NT2/D1 (cell line): ENCODE results near the gene ORM1.

Source experiments
- DNase-seq: peaks from one replicate; pipeline ENCODE4 v3.0.0-alpha.2; 2011; ENCODE audit warnings: low read depth, low spot score
- H3K27me3 ChIP-seq: 2 replicates; pipeline ENCODE4 v1.6.0; 2011; ENCODE audit warnings: mild to moderate bottlenecking; ENCODE audit not compliant: insufficient read length, insufficient read depth
- H3K36me3 ChIP-seq: 2 replicates; pipeline ENCODE4 v1.6.1; 2011; ENCODE audit warnings: mild to moderate bottlenecking, low read length, mixed read lengths; ENCODE audit not compliant: insufficient read depth, insufficient read length
- H3K4me1 ChIP-seq: 2 replicates; pipeline ENCODE4 v1.5.1; 2011; ENCODE audit not compliant: insufficient read depth, insufficient read length
- H3K4me3 ChIP-seq: 2 replicates; pipeline ENCODE4 v1.5.1; 2011; ENCODE audit warnings: low read depth; ENCODE audit not compliant: insufficient read length
- H3K9ac ChIP-seq: 2 replicates; pipeline ENCODE4 v1.6.0; 2011; ENCODE audit warnings: low read depth; ENCODE audit not compliant: insufficient read length
- H3K9me3 ChIP-seq: 2 replicates; pipeline ENCODE4 v1.5.1; 2011; ENCODE audit warnings: mild to moderate bottlenecking, low read length; ENCODE audit not compliant: insufficient read depth
- SUZ12 ChIP-seq: IDR thresholded peaks from 2 replicates; pipeline ENCODE4 v1.6.1; 2011; ENCODE audit not compliant: insufficient read length, insufficient read depth; ENCODE audit errors: extremely low read depth
- YY1 ChIP-seq: IDR thresholded peaks from 2 replicates; pipeline ENCODE4 v1.6.1; 2011; ENCODE audit not compliant: insufficient read length, insufficient read depth
- ZNF274 ChIP-seq: IDR thresholded peaks from 2 replicates; pipeline ENCODE4 v1.6.1; 2011; ENCODE audit warnings: mild to moderate bottlenecking, low read depth, low read length

The ORM1 gene

DNA sequence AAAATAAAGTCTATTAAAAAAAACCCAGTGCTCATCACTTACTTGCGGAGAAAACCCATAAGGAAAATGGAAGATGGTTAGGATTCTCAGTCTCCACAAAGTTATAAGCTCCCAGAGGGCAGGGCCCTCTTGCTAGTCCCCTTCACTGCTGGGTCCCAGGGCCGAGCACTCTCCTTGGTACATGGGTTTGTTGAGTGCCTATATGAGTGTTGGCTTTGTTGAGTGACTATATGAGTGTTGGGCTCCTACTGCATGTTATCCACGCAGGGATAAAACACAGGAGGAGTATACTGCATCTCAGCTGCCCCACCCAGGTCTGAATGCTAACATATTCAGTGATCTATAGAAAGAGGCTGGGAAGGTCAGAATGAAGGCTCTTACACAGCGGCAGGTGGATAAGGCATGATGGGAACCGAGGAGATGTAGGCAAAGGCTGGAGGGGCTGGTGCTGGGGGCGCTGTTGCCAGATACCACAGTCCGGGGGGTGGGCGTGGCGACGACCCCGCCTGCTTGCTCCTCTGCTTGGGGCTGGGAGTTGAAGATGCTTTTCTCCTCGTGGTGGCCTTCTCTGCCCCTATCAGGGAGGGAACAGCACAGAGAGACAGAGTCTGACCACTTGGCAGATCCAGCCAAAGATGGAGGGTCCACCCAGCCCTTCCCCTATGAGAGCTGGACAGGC is 18.4 kb downstream of the ORM1 start:
- no peaks in the 10 kb centered on the region for H3K4me1 ChIP-seq
- TF ChIP-seq YY1, result no peak
- no peak for TF ChIP-seq ZNF274
- no peak for TF ChIP-seq SUZ12
- H3K4me3 ChIP-seq, result no peak overlapping the region
- no peaks in the 10 kb centered on the region for H3K9me3 ChIP-seq
- H3K36me3 ChIP-seq, result peaks cover 93% of the 10 kb centered on the region
- H3K27me3 ChIP-seq, result no peaks in the 10 kb centered on the region
- DNase-seq, result no peak
- no peak overlapping the region for H3K9ac ChIP-seq

DNA sequence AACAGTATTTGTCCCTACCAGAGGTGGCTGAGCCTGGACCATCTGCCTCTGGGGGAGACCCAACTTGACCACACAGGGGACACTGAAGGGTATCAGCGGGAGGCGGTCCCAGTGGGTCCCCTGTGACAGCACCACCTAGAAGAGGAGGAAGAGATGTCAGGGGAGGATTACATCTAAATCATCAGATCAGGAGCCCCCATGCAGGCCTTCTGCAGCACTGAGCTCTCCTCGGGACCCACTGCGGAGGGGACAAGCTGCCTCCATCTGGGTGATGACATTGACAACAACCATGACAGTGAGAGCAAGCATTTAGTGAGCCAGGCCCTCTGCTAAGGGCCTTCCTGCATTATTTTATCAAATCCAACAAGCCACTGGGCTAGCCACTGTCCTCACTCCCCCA is 19.1 kb downstream of the ORM1 start:
- Histone ChIP-seq H3K9me3 (no peaks in the 10 kb centered on the region), H3K4me3 (no peak overlapping the region), H3K36me3 (peaks cover 94% of the 10 kb centered on the region), H3K9ac (no peak overlapping the region), H3K4me1 (no peaks in the 10 kb centered on the region), H3K27me3 (no peaks in the 10 kb centered on the region)
- TF ChIP-seq SUZ12 (no peak), ZNF274 (no peak), YY1 (no peak)
- DNase-seq, result no peak

DNA sequence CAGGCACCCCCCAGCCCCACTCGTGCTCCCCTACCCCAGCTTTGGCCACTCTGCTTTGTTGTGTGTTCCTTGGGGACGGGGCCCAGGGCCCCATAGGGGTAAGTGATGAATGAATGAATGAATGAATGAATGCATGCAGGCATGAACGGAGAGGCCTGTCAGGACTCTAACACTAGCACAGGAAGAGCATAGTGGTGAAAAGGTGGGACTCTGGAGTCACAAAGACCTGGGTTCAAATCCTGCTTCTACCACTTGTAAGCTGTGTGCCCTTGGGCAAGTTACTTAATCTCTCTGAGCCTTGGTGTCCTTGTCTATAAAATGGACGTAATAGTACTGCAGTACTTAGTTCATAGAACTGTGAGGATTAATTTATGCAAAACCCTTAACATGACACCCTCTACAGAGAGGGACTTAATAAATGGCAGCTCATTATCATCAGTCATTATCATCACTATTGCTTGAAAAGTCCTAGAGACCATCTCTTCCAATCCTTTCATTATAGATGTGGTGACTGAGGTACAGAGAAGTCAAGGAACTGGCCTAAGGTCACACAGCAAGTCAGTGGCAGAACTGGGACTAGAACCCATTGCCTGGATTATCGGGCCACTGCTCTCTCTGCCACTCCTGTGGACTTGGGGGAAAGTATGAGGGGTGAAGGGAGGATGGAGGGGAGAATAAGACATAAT is 20.0 kb downstream of the ORM1 start:
- H3K27me3 ChIP-seq, result no peaks in the 10 kb centered on the region
- H3K36me3 ChIP-seq, result peaks cover 92% of the 10 kb centered on the region
- no peak overlapping the region for H3K4me3 ChIP-seq
- H3K4me1 ChIP-seq, result peaks cover 3% of the 10 kb centered on the region
- TF ChIP-seq ZNF274, result no peak
- no peak for TF ChIP-seq SUZ12
- TF ChIP-seq YY1, result no peak
- no peak for DNase-seq
- H3K9ac ChIP-seq, result no peak overlapping the region
- H3K9me3 ChIP-seq, result no peaks in the 10 kb centered on the region

DNA sequence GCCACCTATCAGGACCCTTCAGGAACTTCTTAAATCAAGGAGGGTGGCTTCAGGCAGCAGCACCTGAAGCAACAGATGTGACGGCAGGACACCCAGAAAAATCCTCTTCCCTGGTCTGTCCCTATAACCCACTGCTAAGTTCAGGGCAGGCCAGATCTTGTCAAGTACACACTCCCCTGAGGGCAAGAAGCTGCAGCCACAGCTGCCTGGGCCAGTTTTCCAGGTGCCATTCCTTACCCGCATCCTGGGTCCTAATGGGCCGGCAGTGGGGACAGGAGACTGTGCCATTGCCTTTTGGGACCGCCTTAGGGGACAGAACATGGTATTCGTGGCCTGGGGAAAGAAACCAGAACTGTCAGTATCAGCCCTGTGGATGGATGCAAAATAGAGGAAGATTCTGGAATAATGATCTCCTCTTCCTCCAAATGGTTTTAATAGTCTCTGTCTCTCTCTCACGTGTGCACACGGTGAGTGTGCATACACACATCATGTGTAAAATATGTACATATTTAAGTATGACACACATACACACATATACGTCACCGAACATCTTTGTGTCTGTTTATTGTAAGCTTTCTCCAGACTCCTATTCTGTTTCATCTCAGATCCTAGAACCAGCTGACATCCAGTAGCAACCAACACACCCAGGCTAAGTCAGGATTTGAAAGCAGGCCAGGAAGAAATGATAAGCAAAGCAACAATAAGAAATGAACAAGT is 20.7 kb downstream of the ORM1 start:
- Histone ChIP-seq H3K9ac (no peak overlapping the region), H3K4me1 (peaks cover 11% of the 10 kb centered on the region), H3K4me3 (no peak overlapping the region), H3K36me3 (peaks cover 92% of the 10 kb centered on the region), H3K27me3 (no peaks in the 10 kb centered on the region), H3K9me3 (no peaks in the 10 kb centered on the region)
- no peak for TF ChIP-seq SUZ12
- no peak for TF ChIP-seq YY1
- no peak for TF ChIP-seq ZNF274
- DNase-seq, result no peak

DNA sequence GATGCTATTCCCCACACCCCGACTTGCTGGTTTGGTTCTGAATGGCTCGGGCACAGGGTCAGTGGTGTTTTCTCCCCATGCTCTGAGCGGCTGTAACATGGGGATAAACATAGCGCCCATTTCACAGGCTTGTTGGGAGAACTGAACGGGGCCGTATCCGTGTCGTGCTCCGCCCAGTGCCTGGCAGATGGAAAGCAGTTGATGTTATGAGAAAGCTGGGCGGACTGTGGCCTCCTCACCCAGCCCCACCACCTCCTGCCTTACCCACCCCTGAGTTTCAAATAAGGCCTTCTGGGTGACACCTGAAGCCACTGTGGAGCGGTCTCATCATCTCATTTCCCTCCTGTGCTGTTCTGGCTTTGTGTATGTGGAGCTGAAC is 21.3 kb downstream of the ORM1 start:
- no peak overlapping the region for H3K9ac ChIP-seq
- peaks cover 88% of the 10 kb centered on the region for H3K36me3 ChIP-seq
- H3K9me3 ChIP-seq, result no peaks in the 10 kb centered on the region
- DNase-seq, result no peak
- H3K4me3 ChIP-seq, result no peak overlapping the region
- peaks cover 13% of the 10 kb centered on the region for H3K4me1 ChIP-seq
- no peak for TF ChIP-seq ZNF274
- no peak for TF ChIP-seq SUZ12
- TF ChIP-seq YY1, result no peak
- no peaks in the 10 kb centered on the region for H3K27me3 ChIP-seq

DNA sequence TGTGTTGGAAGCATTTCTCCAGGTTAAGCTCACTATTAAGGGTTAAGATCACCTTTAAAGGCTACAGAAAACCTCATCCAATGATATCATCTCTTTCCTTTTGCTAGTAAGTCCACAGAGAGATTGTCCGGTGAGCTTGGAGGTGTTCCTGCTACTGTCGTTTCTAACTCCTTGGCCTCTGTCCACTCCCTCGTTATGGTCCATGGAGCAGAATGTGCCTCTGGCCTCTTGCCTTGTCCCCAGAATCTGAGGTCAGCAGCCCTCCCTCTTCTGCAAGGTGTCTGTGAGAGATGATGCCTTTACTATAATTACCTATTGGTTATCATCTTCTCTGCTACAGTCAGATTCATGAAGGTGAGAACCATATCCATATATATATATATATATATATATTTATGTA is 21.8 kb downstream of the ORM1 start:
- Histone ChIP-seq H3K36me3 (peaks cover 86% of the 10 kb centered on the region), H3K9me3 (no peaks in the 10 kb centered on the region), H3K27me3 (no peaks in the 10 kb centered on the region), H3K9ac (no peak overlapping the region), H3K4me3 (no peak overlapping the region), H3K4me1 (peaks cover 13% of the 10 kb centered on the region)
- TF ChIP-seq ZNF274 (no peak), SUZ12 (no peak), YY1 (no peak)
- no peak for DNase-seq

DNA sequence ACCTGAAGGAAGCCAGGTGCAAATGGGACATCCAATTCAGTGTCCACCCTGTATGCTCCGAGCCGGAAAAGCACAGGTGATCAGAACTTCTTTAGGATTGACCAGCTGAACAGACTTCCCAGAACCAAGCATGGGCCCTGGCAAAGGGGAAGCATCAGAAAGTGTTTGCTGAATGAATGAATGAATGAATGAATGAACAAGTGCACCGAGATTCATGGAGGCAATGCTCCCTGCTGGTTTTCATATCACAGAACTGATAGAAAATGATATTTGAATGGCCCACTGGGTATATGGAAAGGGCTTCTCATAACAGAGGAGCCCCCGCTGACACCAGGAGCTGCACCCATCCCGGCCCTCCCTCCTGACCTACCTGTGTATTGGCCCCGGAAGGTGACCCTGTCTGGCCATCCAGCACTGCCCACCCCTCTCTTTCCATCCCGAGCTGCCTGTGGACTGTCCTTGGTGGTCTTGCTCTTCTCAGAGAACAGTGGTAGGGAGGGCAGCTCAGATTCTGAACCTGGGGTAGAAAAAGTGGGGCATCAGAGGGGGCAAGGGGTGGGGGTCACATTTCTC is 22.7 kb downstream of the ORM1 start:
- peaks cover 87% of the 10 kb centered on the region for H3K36me3 ChIP-seq

More for the DNA sequence above, 22.7 kb downstream of the ORM1 start:
- H3K4me3 ChIP-seq, result no peak overlapping the region
- no peak overlapping the region for H3K9ac ChIP-seq
- H3K27me3 ChIP-seq, result no peaks in the 10 kb centered on the region
- TF ChIP-seq YY1 (no peak), ZNF274 (no peak), SUZ12 (no peak)
- H3K9me3 ChIP-seq, result no peaks in the 10 kb centered on the region
- peaks cover 13% of the 10 kb centered on the region for H3K4me1 ChIP-seq
- DNase-seq, result no peak
